IMR-90 (cell line): ENCODE measurements around the gene MROH8. TPM values are rescaled to one million over a fixed set of nuclear protein-coding genes. Genes with fewer than 3 reads are reported as not detected.

Experiments
- ATAC-seq: fragments of 200-7000 bp; cut with Tn5 transposase; 2 replicates; pipeline ENCODE4 v1.9.1; 2020; ENCODE audit warnings: low read depth, mild to moderate bottlenecking, moderate library complexity
- BruUV-seq: library from RNA; stranded (reverse); fragments of 400-500 nt; replicated peaks from 2 replicates; lab custom pipeline; 2021; lab: Mats Ljungman, UMichigan
- CTCF ChIA-PET: fragments of 300-600 bp; formaldehyde crosslinking; extraction: SDS; loops from one replicate; lab custom pipeline; 2021; ENCODE audit warnings: antibody characterized with exemption; lab: Yijun Ruan, JAX
- POLR2A ChIA-PET: fragments of 300-600 bp; sonication (Branson Sonifier 250); formaldehyde crosslinking; loops from one replicate; lab custom pipeline; 2022; ENCODE audit warnings: antibody characterized with exemption; ENCODE audit not compliant: unreplicated experiment; lab: Charles Lee
- DNase-seq: peaks from one replicate; pipeline ENCODE4 v3.0.0; 2013
- H2AFZ ChIP-seq: replicated peaks from 2 replicates; pipeline ENCODE3; 2013; ENCODE audit warnings: low read length, mild to moderate bottlenecking; ENCODE audit not compliant: poor library complexity
- H2AK5ac ChIP-seq: 2 replicates; pipeline ENCODE4 v1.6.1; 2013; ENCODE audit warnings: low read depth, low read length, inconsistent platforms
- H2AK9ac ChIP-seq: replicated peaks from 2 replicates; pipeline ENCODE3; 2013; ENCODE audit warnings: mild to moderate bottlenecking, low read depth, low read length, moderate library complexity; ENCODE audit not compliant: poor library complexity
- H2BK120ac ChIP-seq: 2 replicates; pipeline ENCODE4 v1.6.1; 2013; ENCODE audit warnings: low read depth, low read length, inconsistent platforms
- H2BK15ac ChIP-seq: 3 replicates; pipeline ENCODE4 v1.6.1; 2013; ENCODE audit warnings: low read depth, low read length, inconsistent platforms
- H2BK20ac ChIP-seq: 2 replicates; pipeline ENCODE4 v1.6.1; 2013; ENCODE audit warnings: low read depth, mild to moderate bottlenecking, inconsistent platforms, low read length, moderate library complexity
- H2BK5ac ChIP-seq: 2 replicates; pipeline ENCODE4 v1.6.1; 2013; ENCODE audit warnings: mild to moderate bottlenecking, low read depth, low read length, inconsistent platforms; ENCODE audit not compliant: poor library complexity, severe bottlenecking
- H3K14ac ChIP-seq: replicated peaks from 2 replicates; pipeline ENCODE4 v1.6.1; 2013; ENCODE audit warnings: low read depth, low read length, inconsistent platforms
- H3K18ac ChIP-seq: 2 replicates; pipeline ENCODE4 v1.6.1; 2013; ENCODE audit warnings: low read depth, low read length, control low read depth
- H3K23ac ChIP-seq: 2 replicates; pipeline ENCODE4 v1.6.1; 2013; ENCODE audit warnings: low read depth, low read length, inconsistent platforms
- H3K27ac ChIP-seq: 2 replicates; pipeline ENCODE4 v1.5.1; 2013; ENCODE audit warnings: mild to moderate bottlenecking, control low read depth, low read length; ENCODE audit not compliant: insufficient read depth
- H3K27me3 ChIP-seq: 2 replicates; pipeline ENCODE4 v1.6.1; 2013; ENCODE audit warnings: low read length; ENCODE audit not compliant: control insufficient read depth, insufficient read depth
- H3K36me3 ChIP-seq: 2 replicates; pipeline ENCODE4 v1.6.1; 2013; ENCODE audit warnings: low read length, mixed read lengths; ENCODE audit not compliant: control insufficient read depth, insufficient read depth
- H3K4ac ChIP-seq: 2 replicates; pipeline ENCODE4 v1.6.1; 2013; ENCODE audit warnings: low read depth, low read length, inconsistent platforms
- H3K4me1 ChIP-seq: 2 replicates; pipeline ENCODE4 v1.6.1; 2013; ENCODE audit warnings: low read length, mixed read lengths; ENCODE audit not compliant: control insufficient read depth, insufficient read depth
- H3K4me2 ChIP-seq: 2 replicates; pipeline ENCODE4 v1.6.1; 2013; ENCODE audit warnings: low read depth, mild to moderate bottlenecking, control low read depth, low read length, moderate library complexity
- H3K4me3 ChIP-seq: 2 replicates; pipeline ENCODE4 v1.5.1; 2013; ENCODE audit warnings: low read depth, mild to moderate bottlenecking, control low read depth, low read length, moderate library complexity; ENCODE audit not compliant: insufficient read depth
- H3K56ac ChIP-seq: 2 replicates; pipeline ENCODE4 v1.6.1; 2013; ENCODE audit warnings: low read length, inconsistent platforms; ENCODE audit not compliant: insufficient read depth; ENCODE audit errors: extremely low read depth
- H3K79me1 ChIP-seq, 2 experiments: 2 replicates each; pipeline ENCODE4 v1.6.1; 2013; ENCODE audit warnings: low read length in 2 of 2, inconsistent platforms in 1 of 2, low read depth in 1 of 2
- H3K9ac ChIP-seq: 2 replicates; pipeline ENCODE4 v1.6.1; 2013; ENCODE audit warnings: low read depth, low read length, control low read depth
- H3K9me1 ChIP-seq: 2 replicates; pipeline ENCODE4 v1.6.1; 2013; ENCODE audit warnings: low read length, inconsistent platforms; ENCODE audit not compliant: insufficient read depth
- H3K9me3 ChIP-seq: 2 replicates; pipeline ENCODE4 v1.6.1; 2013; ENCODE audit warnings: low read length; ENCODE audit not compliant: control insufficient read depth, insufficient read depth
- H4K20me1 ChIP-seq: 2 replicates; pipeline ENCODE4 v1.6.1; 2013; ENCODE audit warnings: low read length, inconsistent platforms; ENCODE audit not compliant: insufficient read depth
- H4K5ac ChIP-seq: 2 replicates; pipeline ENCODE4 v1.6.1; 2013; ENCODE audit warnings: mild to moderate bottlenecking, low read depth, low read length, control low read depth
- H4K8ac ChIP-seq, 2 experiments: 2 replicates each; pipeline ENCODE4 v1.6.1; 2013; ENCODE audit warnings: low read depth in 2 of 2, low read length in 2 of 2, control low read depth in 1 of 2, inconsistent platforms in 1 of 2
- H4K91ac ChIP-seq: 2 replicates; pipeline ENCODE4 v1.6.1; 2013; ENCODE audit warnings: low read depth, low read length, inconsistent platforms; ENCODE audit not compliant: insufficient read depth
- FOS ChIP-seq: fragments of 150-350 bp; IDR thresholded peaks from 2 replicates; pipeline ENCODE4 v1.6.1; 2016; ENCODE audit warnings: low read depth, low read length
- MXI1 ChIP-seq: IDR thresholded peaks from 2 replicates; pipeline ENCODE4 v1.6.1; 2012; ENCODE audit warnings: low read depth, mild to moderate bottlenecking, low read length, moderate library complexity, borderline replicate concordance
- RCOR1 ChIP-seq: IDR thresholded peaks from 2 replicates; pipeline ENCODE4 v1.6.1; 2012; ENCODE audit warnings: mild to moderate bottlenecking, low read length, improper control_type of control experiment; ENCODE audit not compliant: insufficient replicate concordance
- RFX5 ChIP-seq: IDR thresholded peaks from 2 replicates; pipeline ENCODE4 v1.8.0; 2012; ENCODE audit warnings: low read depth, mild to moderate bottlenecking, low read length, moderate library complexity
- WGBS, 2 experiments: methylation state at CpG; one replicate each; pipeline versions ENCODE4 v1.1.5 to v1.1.7; 2013; ENCODE audit warnings: missing lambda C conversion rate in 2 of 2; ENCODE audit not compliant: insufficient read length in 1 of 2; ENCODE audit errors: extremely low coverage in 2 of 2; 5-methylcytosine and 5-hydroxymethylcytosine counted together
- dilution Hi-C: fragments of 300-500 bp; cut with HindIII; formaldehyde crosslinking; loops from one replicate; pipeline ENCODE4 v1.14.3; 2018; ENCODE audit warnings: low sequenced_read_pairs; ENCODE audit not compliant: unreplicated experiment
- in situ Hi-C: fragments of 300-500 bp; cut with MboI; formaldehyde crosslinking; loops from 3 replicates; pipeline ENCODE4 v1.14.3; 2019; ENCODE audit warnings: low sequenced_read_pairs, inconsistent platforms, mixed read lengths
- intact Hi-C: fragments of 100-400 bp; cut with micrococcal nuclease; formaldehyde crosslinking; loops from 2 replicates; pipeline ENCODE4 v1.10.0; 2022
- polyA plus RNA-seq, 3 experiments: library from polyadenylated mRNA; depleted of rRNA; stranded (reverse); fragments of >200 nt; gene quantifications; 2 replicates each; pipeline ENCODE4 v1.2.3, GENCODE V29; 2012; ENCODE audit warnings: low replicate concordance in 1 of 3
- total RNA-seq: library from RNA; depleted of rRNA; stranded (reverse); fragments of >200 nt; gene quantifications from 2 replicates; pipeline ENCODE4 v1.2.3, GENCODE V29; 2012

Gene MROH8
- total and polyA plus RNA-seq, 2 of the 4 experiments (the other 2 are of a cell fraction), result 1.3 to 1.8 TPM

DNA sequence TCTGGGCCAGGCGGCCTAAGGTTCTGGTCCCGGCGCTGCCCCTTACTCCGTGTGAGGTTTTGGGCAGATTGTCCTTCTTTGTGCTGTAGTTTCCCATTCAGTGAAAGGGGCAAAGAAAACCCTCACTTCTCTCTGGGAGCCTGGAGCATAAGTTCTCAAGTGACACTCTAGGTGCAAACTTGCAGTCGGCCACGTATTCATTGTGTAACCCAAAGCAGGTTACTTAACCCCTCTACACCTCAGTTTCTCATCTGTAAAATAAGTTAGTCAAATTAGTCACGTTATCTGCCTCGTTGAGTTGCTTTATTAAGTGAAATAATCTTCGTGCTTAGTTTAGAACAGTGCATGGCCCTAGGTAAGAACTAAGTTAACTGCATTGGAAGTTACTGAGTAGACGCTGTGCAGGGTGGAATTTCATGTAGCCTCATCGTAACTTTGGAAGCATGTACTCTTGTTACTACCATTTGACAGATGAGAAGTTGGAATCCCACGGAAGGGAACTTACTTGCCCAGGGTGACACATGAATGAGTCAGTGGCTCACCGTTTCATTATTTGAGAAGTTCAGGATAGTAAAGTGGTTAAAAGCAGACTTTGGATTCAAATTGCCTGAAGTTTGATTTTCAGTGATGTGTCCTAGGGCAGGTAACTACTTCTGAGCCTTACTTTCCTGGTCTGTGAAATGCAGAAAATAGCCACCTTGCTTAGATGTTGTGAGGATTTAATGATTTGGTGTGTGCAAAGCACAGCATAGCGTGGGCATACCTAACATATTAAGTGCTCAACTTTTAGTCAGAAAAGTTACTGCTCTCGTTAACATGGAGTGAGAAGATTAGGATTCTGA, 556 bp upstream of the MROH8 start:
- peaks cover 44% of the 10 kb centered on the region for H4K20me1 ChIP-seq
- H4K91ac ChIP-seq, result 0 out of 2 replicates have a peak overlapping the region, but pooled peaks have one; percentile 97
- peak overlapping the region; percentile 99 for H3K27ac ChIP-seq
- peak overlapping the region; percentile 62; the same call in 1 of the 2 replicates for H2AK5ac ChIP-seq
- TF ChIP-seq RCOR1 (no peak), FOS (peak; percentile 53; the same call in 1 of the 2 replicates), RFX5 (no peak), MXI1 (peak; percentile 87)
- H2BK15ac ChIP-seq, result no peak overlapping the region
- H2BK20ac ChIP-seq, result no peak overlapping the region
- in situ Hi-C loops, result no loop called here
- dilution Hi-C loops, result no loop called here
- peak overlapping the region; percentile 99 for H3K4me2 ChIP-seq
- no peak overlapping the region; a peak in 2 of 4 replicates for H4K8ac ChIP-seq
- no peak overlapping the region; the same call in 1 of the 2 replicates for H3K18ac ChIP-seq
- H3K56ac ChIP-seq, result peak overlapping the region; percentile 90; the same call in 1 of the 2 replicates
- peak overlapping the region; percentile 60 for H3K14ac ChIP-seq
- ChIA-PET POLR2A (interaction anchor here (1.0 kb wide), 1 partner anchor 16 kb away, joined by 3 read pairs; no protein-coding TSS in a partner anchor), CTCF (no interaction called here)
- peak overlapping the region; percentile 98 for H2AK9ac ChIP-seq
- intact Hi-C loops, result loop anchor here (5.0 kb wide), 1 partner anchor 173 kb away; no protein-coding TSS in a partner anchor
- no peaks in the 10 kb centered on the region for H3K27me3 ChIP-seq
- DNase-seq (peak; percentile 85), ATAC-seq (peak; percentile 3; the same call in 1 of the 2 replicates)
- H3K79me1 ChIP-seq, result peaks cover 15 to 52% of the 10 kb centered on the region in 2 experiments
- no peak overlapping the region for H2BK120ac ChIP-seq
- H3K9me3 ChIP-seq, result no peaks in the 10 kb centered on the region
- peak overlapping the region; percentile 88 for H3K4me3 ChIP-seq
- peaks cover 8% of the 10 kb centered on the region for H3K36me3 ChIP-seq
- WGBS, 2 experiments, result 0% methylated on average over 4 of the region's 15 CpGs; no CpG with 5 or more reads in 1 of the 2 experiments
- peak overlapping the region; percentile 100 for H2AFZ ChIP-seq
- H3K9ac ChIP-seq, result peak overlapping the region; percentile 97
- H3K4ac ChIP-seq, result peak overlapping the region; percentile 90; the same call in 1 of the 2 replicates
- peak overlapping the region; percentile 59 for H3K23ac ChIP-seq
- H3K4me1 ChIP-seq, result peaks cover 6% of the 10 kb centered on the region
- BruUV-seq, result no TSS peak
- H4K5ac ChIP-seq, result 0 out of 2 replicates have a peak overlapping the region, but pooled peaks have one; percentile 14
- H2BK5ac ChIP-seq, result peak overlapping the region; percentile 99
- peaks cover 16% of the 10 kb centered on the region for H3K9me1 ChIP-seq
